Peyer's patch (tissue), 4 donors: ENCODE results near the gene ACADVL. TPM values are rescaled to one million over a fixed set of nuclear protein-coding genes. Genes with fewer than 3 reads are reported as not detected.
"Not testable (repeated sequence)": the region's sequence is repeated elsewhere in the genome, so short reads cannot be mapped to it uniquely, and the experiment has no call there.

Experiments used
- DNase-seq, 3 donors: peaks; one replicate each; pipeline ENCODE4 v3.0.0-alpha.2; 2017 to 2019
- H3K27ac ChIP-seq, 4 donors: fragments of 200-600 bp; sonication (generic); one replicate each; pipeline ENCODE4 v1.5.1; 2016 to 2019
- H3K27me3 ChIP-seq, 2 donors: fragments of 200-600 bp; sonication (generic); one replicate each; pipeline ENCODE4 v1.5.1; 2019
- H3K36me3 ChIP-seq, 3 donors: fragments of 200-600 bp; sonication (generic); one replicate each; pipeline ENCODE4 v1.5.1; 2016 to 2019
- H3K4me1 ChIP-seq, 4 donors: fragments of 200-600 bp; sonication (generic); one replicate each; pipeline ENCODE4 v1.5.1; 2016 to 2019
- H3K4me3 ChIP-seq, 4 donors: fragments of 200-600 bp; sonication (generic); 1 replicate in 3 of 4; 2 replicates in 1 of 4; pipeline ENCODE4 v1.5.1; 2016 to 2019; ENCODE audit warnings: mild to moderate bottlenecking in 1 of 4
- H3K9me3 ChIP-seq, 4 donors: fragments of 200-600 bp; sonication (generic); one replicate each; pipeline ENCODE4 v1.5.1; 2016 to 2019; ENCODE audit warnings: mild to moderate bottlenecking in 1 of 4
- CTCF ChIP-seq, 6 experiments: fragments of 450-650 bp in 4 of 6; fragments of 200-600 bp in 2 of 6; sonication (generic) in 1 of 6; IDR thresholded peaks; one replicate each; pipeline ENCODE4 v1.5.1; 2017 to 2019; ENCODE audit warnings: antibody characterized with exemption in 6 of 6, mild to moderate bottlenecking in 3 of 6, moderate library complexity in 1 of 6
- POLR2A ChIP-seq, 2 donors: fragments of 450-650 bp; IDR thresholded peaks; one replicate each; pipeline ENCODE4 v1.5.1; 2017; ENCODE audit warnings: antibody characterized with exemption in 2 of 2, mild to moderate bottlenecking in 2 of 2, moderate library complexity in 2 of 2
- total RNA-seq, 4 donors: library from RNA; depleted of rRNA; stranded (reverse); fragments of >200 nt; gene quantifications; one replicate each; pipeline ENCODE4 v1.1.0, GENCODE V29; 2016

ACADVL gene
- total RNA-seq, 4 donors from 2014 or later = 1,292 to 4,167 (median 1,553) TPM

GRCh38 chr17:7179317-7180254 lies 40.2 kb upstream of the ACADVL start, which contains the start of gene ASGR1:
Gene ASGR1, minus strand, starts transcription at chr17:7179370. Its CDS starts 807 bp downstream, at chr17:7178563.
- H3K4me1 ChIP-seq = peaks cover 0 to 16% (median 10%) of the 10 kb centered on the region in 4 donors
- no peaks in the 10 kb centered on the region for H3K36me3 ChIP-seq
- TF ChIP-seq CTCF (IDR thresholded peaks at IDR 0.05) (no peak), POLR2A (IDR thresholded peaks at IDR 0.05) (no peak)
- H3K9me3 ChIP-seq = no peaks in the 10 kb centered on the region
- no peak for DNase-seq
- H3K27me3 ChIP-seq = no peaks in the 10 kb centered on the region
- H3K27ac ChIP-seq = no peak within 1 kb of the TSS
- peak within 1 kb of the TSS in 1 of 4 donors; percentile 43 for H3K4me3 ChIP-seq

- H3K36me3 ChIP-seq, H3K27me3 ChIP-seq, DNase-seq, H3K27ac ChIP-seq, H3K9me3 ChIP-seq, H3K4me3 ChIP-seq: not testable (repeated sequence)
- H3K4me1 ChIP-seq = peaks cover 0 to 12% (median 9%) of the 10 kb centered on the region in 4 donors
These were observed 37.6 kb upstream of the ACADVL start for GRCh38 chr17:7182101-7182500.

- DNase-seq = no peak
- H3K4me1 ChIP-seq = no peaks in the 10 kb centered on the region
- TF ChIP-seq CTCF (IDR thresholded peaks at IDR 0.05) (no peak), POLR2A (IDR thresholded peaks at IDR 0.05) (no peak)
- H3K4me3 ChIP-seq = no peak overlapping the region
- H3K27me3 ChIP-seq = no peaks in the 10 kb centered on the region
- H3K27ac ChIP-seq = no peak overlapping the region
- H3K9me3 ChIP-seq = no peaks in the 10 kb centered on the region
- no peaks in the 10 kb centered on the region for H3K36me3 ChIP-seq
These were observed 36.2 kb upstream of the ACADVL start for GRCh38 chr17:7183433-7184090.

- Histone ChIP-seq H3K4me3 (no peak overlapping the region), H3K9me3 (no peaks in the 10 kb centered on the region), H3K36me3 (no peaks in the 10 kb centered on the region), H3K27me3 (no peaks in the 10 kb centered on the region), H3K4me1 (no peaks in the 10 kb centered on the region), H3K27ac (no peak overlapping the region)
- TF ChIP-seq CTCF (IDR thresholded peaks at IDR 0.05) = no peak
- TF ChIP-seq POLR2A (IDR thresholded peaks at IDR 0.05) = no peak
- peak in 1 of 3 donors; percentile 71 for DNase-seq
These were observed 35.6 kb upstream of the ACADVL start for GRCh38 chr17:7184091-7184488.

GRCh38 chr17:7184647-7185046 lies 35.1 kb upstream of the ACADVL start:
- H3K4me3 ChIP-seq = no peak overlapping the region
- H3K4me1 ChIP-seq = no peaks in the 10 kb centered on the region
- H3K27ac ChIP-seq = no peak overlapping the region
- no peaks in the 10 kb centered on the region for H3K27me3 ChIP-seq
- DNase-seq = no peak
- no peak for TF ChIP-seq POLR2A (IDR thresholded peaks at IDR 0.05)
- TF ChIP-seq CTCF (IDR thresholded peaks at IDR 0.05) = no peak
- H3K36me3 ChIP-seq = no peaks in the 10 kb centered on the region
- H3K9me3 ChIP-seq = no peaks in the 10 kb centered on the region

GRCh38 chr17:7186241-7186640 lies 33.5 kb upstream of the ACADVL start:
- Histone ChIP-seq H3K27me3 (no peaks in the 10 kb centered on the region), H3K27ac (no peak overlapping the region), H3K36me3 (no peaks in the 10 kb centered on the region), H3K4me1 (no peaks in the 10 kb centered on the region), H3K4me3 (no peak overlapping the region), H3K9me3 (no peaks in the 10 kb centered on the region)
- no peak for TF ChIP-seq CTCF (IDR thresholded peaks at IDR 0.05)
- no peak for TF ChIP-seq POLR2A (IDR thresholded peaks at IDR 0.05)
- DNase-seq = no peak
